HG02588 (cell line): ENCODE data around the gene ZNF526.

ENCODE experiments used
- ATAC-seq: cut with Tn5 transposase; IDR thresholded peaks from one replicate; pipeline ENCODE4 v1.9.1; 2021; ENCODE audit warnings: mild to moderate bottlenecking, moderate library complexity; ENCODE audit not compliant: unreplicated experiment

Gene ZNF526

GRCh38 chr19:42220751-42221097, 612 bp downstream of the ZNF526 start:
- ATAC-seq: no peak

DNA sequence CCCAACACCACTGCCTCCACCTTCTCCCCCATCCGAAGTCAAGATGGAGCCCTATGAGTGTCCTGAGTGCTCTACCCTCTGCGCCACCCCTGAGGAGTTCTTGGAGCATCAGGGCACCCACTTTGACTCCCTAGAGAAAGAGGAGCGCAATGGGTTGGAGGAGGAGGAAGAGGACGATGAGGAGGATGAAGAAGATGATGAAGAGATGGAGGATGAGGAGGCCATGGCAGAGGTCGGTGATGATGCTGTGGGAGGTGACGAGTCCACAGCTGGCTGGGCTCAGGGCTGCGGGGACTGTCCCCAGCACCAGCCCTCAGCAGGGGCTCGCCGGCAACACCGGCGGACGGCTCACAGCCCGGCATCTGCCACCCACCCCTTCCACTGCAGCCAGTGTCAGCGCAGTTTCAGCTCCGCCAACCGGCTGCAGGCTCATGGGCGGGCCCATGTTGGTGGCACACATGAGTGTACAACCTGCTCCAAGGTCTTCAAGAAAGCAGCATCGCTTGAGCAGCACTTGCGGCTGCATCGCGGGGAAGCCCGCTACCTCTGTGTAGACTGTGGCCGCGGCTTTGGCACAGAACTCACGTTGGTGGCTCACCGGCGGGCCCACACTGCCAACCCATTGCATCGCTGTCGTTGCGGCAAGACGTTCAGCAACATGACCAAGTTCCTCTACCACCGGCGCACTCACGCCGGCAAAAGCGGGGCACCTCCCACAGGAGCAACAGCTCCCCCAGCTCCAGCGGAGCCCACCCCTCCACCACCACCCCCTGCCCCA, 5.0 kb downstream of the ZNF526 start:
- ATAC-seq: no peak

- ATAC-seq: no peak
These were observed 5.7 kb downstream of the ZNF526 start for GRCh38 chr19:42225718-42226292.

DNA sequence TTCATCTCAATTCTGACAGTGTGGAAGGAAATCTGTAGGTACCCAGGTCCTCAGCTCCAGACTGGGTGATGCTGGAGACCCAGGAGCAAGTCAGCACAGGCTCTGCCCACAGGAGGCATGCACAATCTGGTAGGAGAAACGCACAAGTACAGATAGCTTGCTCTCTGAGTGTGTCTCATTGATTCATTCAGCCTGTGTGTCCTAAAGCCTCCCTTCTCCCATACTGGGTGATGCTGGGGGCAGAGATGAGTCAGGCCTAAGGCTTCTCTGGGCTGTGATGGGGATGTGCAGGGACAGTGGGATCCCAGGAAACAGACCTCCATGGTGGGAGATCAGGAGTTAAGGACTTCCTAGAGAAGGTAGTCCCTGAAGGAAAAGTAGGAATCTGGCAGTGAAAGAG, 6.8 kb downstream of the ZNF526 start:
- ATAC-seq: no peak

GRCh38 chr19:42228641-42229040, 8.5 kb downstream of the ZNF526 start:
- ATAC-seq: no peak

DNA sequence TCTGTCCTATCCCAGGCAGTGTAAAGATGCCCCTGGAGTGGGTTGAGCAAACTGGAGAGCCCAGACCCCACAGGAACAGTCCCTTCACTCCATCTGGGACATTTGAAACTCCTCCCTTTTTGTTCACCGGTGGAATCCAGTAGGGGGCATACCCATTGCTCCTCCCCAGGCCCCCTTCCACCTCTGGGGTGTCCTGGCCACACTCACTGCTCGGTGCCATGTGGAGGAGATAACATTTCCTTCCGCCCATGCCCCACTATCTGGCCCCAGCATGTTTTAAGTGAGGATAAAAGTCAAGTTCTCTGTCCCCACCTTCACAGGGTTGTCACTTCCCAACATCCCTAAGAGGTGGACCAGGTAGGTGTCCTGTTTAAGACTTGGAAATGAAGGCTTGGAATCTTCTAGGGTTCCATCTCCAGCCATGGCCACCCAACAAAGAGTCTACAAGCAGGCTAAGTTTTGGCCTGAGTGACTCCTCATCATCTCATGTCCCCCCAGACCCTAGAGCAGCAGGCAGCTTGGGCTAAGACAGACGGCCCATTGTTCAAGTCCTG, 9.3 kb downstream of the ZNF526 start:
- ATAC-seq: no peak

- no peak for ATAC-seq
These were observed 9.8 kb downstream of the ZNF526 start for GRCh38 chr19:42229855-42230351.

DNA sequence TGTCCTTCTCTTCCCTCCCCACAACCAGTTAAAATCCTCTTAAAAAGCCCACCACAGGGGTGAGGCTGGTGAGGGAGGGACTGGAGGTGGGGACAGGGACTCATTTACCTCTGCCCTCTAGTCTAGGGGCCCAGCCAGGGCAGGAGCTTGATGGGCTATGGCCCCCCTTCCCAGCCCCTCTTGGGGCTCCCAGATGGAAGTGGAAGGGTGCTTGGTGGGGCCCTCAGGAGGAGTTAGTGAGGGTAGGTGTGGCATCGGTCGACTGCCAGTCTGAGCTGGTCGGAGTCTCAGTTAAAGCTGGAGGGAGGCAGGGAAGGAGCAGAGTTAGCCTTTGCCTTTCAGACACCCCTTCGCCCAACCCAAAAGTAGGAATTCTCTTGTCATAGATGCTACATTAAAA, 10.5 kb downstream of the ZNF526 start:
- no peak for ATAC-seq

GRCh38 chr19:42232435-42232834, 12.3 kb downstream of the ZNF526 start:
- no peak for ATAC-seq

- ATAC-seq: no peak
These were observed 13.0 kb downstream of the ZNF526 start for GRCh38 chr19:42233106-42233505.

DNA sequence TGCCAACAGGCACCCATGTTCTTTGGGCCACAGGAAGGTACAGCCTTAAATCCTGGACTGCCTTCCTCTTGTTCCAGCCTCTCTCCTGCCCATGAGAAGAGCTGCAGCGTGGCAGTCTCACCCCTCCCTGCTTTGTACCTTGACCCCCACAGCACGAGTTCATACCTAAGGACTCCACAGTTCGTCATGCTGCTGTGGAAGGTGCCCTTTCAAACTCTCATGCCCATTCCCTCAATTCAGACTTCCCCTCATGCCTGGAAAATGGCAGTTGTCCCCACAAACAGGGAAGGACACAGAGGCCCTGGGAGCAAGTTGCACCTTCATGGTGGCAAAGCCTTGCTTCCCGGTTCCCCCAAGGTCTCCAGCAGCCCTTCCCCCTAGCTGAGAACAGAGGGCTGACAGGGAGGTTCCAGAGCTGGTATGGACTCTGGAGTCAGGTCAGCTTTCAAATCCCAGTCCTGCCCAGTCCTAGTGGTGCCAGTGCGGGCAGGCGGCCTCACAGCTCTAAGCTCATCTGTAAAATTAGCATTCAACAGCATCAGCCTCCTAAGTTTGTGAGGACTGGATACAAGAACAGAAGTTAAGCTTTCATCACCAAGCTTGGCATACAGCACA, 13.7 kb downstream of the ZNF526 start:
- no peak for ATAC-seq

GRCh38 chr19:42234364-42234763, 14.3 kb downstream of the ZNF526 start:
- ATAC-seq: no peak

- no peak for ATAC-seq
These were observed 15.1 kb downstream of the ZNF526 start for GRCh38 chr19:42235181-42235580.

GRCh38 chr19:42239544-42240220, 19.6 kb downstream of the ZNF526 start:
- ATAC-seq: no peak

DNA sequence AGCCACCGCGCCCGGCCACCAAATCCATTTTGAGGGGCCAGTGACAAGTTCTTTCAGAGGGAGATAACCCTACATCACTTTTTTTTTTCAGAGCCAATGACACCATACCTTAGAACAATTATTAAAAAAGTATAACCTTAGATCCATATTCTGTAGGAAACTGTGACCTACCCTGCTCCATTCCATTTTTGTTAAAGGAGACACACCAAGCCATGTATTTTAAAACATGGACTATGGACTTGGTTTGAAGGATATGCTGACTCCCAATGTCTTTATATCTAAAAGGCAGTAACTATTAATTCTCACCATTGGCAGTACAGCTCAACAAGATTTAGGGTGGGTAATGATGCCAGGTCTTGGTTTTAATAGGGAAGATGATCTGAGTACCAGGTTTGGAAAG, 21.2 kb downstream of the ZNF526 start:
- ATAC-seq: no peak

- ATAC-seq: peak; percentile 0
These were observed 22.0 kb downstream of the ZNF526 start for GRCh38 chr19:42242069-42242511.

DNA sequence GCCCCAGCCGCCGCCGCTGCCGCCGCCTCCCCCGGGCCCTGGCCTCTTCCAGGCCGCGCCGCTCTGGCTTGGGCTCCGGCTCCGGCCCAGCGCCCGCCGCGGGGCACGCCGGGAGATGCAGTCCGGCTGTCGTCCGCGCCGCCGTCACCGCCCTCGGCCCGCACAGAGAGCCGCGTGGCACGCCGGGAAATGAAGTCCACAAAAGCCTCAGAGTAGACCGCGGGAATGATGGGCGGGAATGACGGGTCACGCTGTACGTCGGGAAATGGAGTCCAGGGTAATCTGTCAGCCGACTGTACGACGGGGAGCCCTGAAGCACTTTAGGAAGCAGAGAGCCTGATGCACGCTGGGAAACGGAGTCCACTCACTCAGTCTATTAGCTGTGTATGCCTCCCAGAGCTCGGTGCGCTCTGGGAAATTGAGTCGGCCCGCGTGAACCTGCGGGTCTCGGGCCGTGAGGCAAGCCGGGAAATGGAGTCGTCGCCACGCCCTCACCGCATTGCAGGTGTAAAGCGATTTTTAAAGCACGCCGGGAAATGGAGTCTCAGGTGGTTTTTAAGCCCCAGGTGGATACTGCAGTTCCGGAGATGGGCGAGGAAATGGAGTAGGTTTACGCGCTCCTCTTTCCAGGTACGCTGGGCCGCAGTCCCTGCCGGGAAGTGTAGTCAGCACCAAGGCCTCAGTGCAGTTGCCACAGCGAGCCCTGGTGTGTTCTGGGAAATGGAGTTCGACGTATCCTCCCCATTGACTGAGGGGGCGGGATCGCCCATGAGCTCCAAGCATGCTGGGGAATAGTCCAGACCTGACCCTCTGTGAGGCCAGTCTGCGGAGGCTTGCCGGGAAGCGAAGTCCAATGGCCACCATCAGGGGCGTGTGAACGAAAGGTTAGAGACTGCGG, 22.6 kb downstream of the ZNF526 start, which contains the start of gene GSK3A:
GSK3A (minus strand) TSS at position 91 of the 898 bp plus-strand sequence. CDS start 137 bp downstream, outside the sequence.
- peak; percentile 61 for ATAC-seq

GRCh38 chr19:42244347-42245220, 24.5 kb downstream of the ZNF526 start:
- peak; percentile 24 for ATAC-seq

DNA sequence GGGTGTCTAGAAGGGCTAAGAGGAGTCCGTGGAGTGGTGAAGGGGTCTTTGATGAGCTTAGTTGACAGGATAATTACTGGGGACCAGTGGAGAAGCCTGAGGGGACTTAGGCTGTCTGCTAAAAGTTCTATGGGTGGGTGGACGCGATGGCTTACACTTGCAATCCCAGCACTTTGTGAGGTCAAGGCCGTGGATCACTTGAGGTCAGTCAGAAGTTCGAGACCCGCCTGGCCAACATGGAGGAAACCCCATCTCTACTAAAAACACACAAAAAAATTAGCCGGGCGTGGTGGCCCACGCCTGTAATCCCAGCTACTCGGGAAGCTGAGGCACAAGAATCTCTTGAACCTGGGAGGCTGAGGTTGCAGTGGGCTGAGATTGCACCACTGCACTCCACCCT, 25.1 kb downstream of the ZNF526 start:
- no peak for ATAC-seq
